K562 (cell line): ENCODE measurements around the gene MED20. TPM values are rescaled to one million over a fixed set of nuclear protein-coding genes. Genes with fewer than 3 reads are reported as not detected.

Source experiments
- CHD7 ChIP-seq: fragments of 200-600 bp; sonication (generic); IDR thresholded peaks from one replicate; pipeline ENCODE4 v1.6.1; 2012; ENCODE audit warnings: mild to moderate bottlenecking, low read depth, low read length, inconsistent platforms
- ESRRA ChIP-seq: fragments of 450-650 bp; IDR thresholded peaks from 2 replicates; pipeline ENCODE4 v1.6.1; 2014; ENCODE audit warnings: low read depth, mild to moderate bottlenecking, moderate library complexity, borderline replicate concordance
- ETV6 ChIP-seq, 3 experiments: fragments of 150-350 bp in 1 of 3; sonication (generic) in 1 of 3; formaldehyde crosslinking in 1 of 3; IDR thresholded peaks; 2 replicates each; pipeline versions ENCODE4 v1.6.1 to v1.8.0; 2014 to 2022; ENCODE audit warnings: borderline replicate concordance in 2 of 3, low read depth in 2 of 3, antibody characterized with exemption in 1 of 3, low read length in 1 of 3, mild to moderate bottlenecking in 1 of 3, missing genetic modification reagents in 1 of 3
- NFE2 ChIP-seq: IDR thresholded peaks from 2 replicates; pipeline ENCODE4 v1.6.1; 2014; ENCODE audit warnings: antibody characterized with exemption, low read depth
- NR2F6 ChIP-seq: fragments of 450-650 bp; formaldehyde crosslinking; IDR thresholded peaks from 2 replicates; pipeline ENCODE4 v1.4.0; 2020; ENCODE audit warnings: mild to moderate bottlenecking
- SAFB ChIP-seq: fragments of 200-400 bp; formaldehyde crosslinking; IDR thresholded peaks from 2 replicates; pipeline ENCODE4 v1.6.1; 2017; ENCODE audit warnings: low read depth, low read length, borderline replicate concordance
- TAF1 ChIP-seq: IDR thresholded peaks from 2 replicates; pipeline ENCODE4 v1.6.1; 2011; ENCODE audit warnings: mild to moderate bottlenecking, low read length, moderate library complexity; ENCODE audit not compliant: insufficient read depth, control insufficient read depth, severe bottlenecking; ENCODE audit errors: extremely low read depth
- TBP ChIP-seq: optimal IDR thresholded peaks from 2 replicates; pipeline ENCODE3; 2011; ENCODE audit warnings: low read depth, low read length, improper control_type of control experiment
- YBX1 ChIP-seq: fragments of 450-650 bp; IDR thresholded peaks from 2 replicates; pipeline ENCODE4 v1.7.1; 2016; ENCODE audit warnings: mild to moderate bottlenecking
- ZNF143 ChIP-seq: sonication (generic); formaldehyde crosslinking; IDR thresholded peaks from 2 replicates; pipeline ENCODE4 v1.9.0; 2022; ENCODE audit warnings: mild to moderate bottlenecking, missing genetic modification reagents
- ZNF511 ChIP-seq: sonication (generic); formaldehyde crosslinking; IDR thresholded peaks from 2 replicates; pipeline ENCODE4 v1.8.0; 2022; ENCODE audit warnings: mild to moderate bottlenecking, missing genetic modification reagents
- ZNF696 ChIP-seq: fragments of 250-450 bp; sonication (Bioruptor Pico); conservative IDR thresholded peaks from 2 replicates; pipeline ENCODE4 v1.4.0; 2020; ENCODE audit warnings: mild to moderate bottlenecking, moderate library complexity
- ZNF778 ChIP-seq: fragments of 450-650 bp; formaldehyde crosslinking; IDR thresholded peaks from 2 replicates; pipeline ENCODE4 v1.4.0; 2020; ENCODE audit warnings: mild to moderate bottlenecking, moderate library complexity
- polyA plus RNA-seq, 8 experiments: library from polyadenylated mRNA; depleted of rRNA in 4 of 8; stranded (reverse) in 5 of 8; unstranded in 3 of 8; fragments of >200 nt; fragmentation: Nextera tagmentation in 2 of 8; fragmentation: Illumina TruSeq in 1 of 8; extraction: Ambion mirVana in 2 of 8; extraction: Trizol in 1 of 8; gene quantifications; 2 replicates each; pipeline versions ENCODE4 v1.2.1 to v1.2.3, GENCODE V29; 2011 to 2014; ENCODE audit warnings: inconsistent platforms in 1 of 8, missing spikeins in 1 of 8
- total RNA-seq, 7 experiments: library from RNA; depleted of rRNA in 6 of 7; stranded (reverse); fragments of >200 nt in 6 of 7; fragmentation: Illumina TruSeq in 2 of 7; extraction: Trizol in 2 of 7; gene quantifications; 2 replicates each; pipeline versions ENCODE4 v1.2.1 to v1.2.3, GENCODE V29; 2011 to 2021; ENCODE audit warnings: low replicate concordance in 1 of 7
- TF ChIP-seq, protein P1 (sequence below): fragments of 450-650 bp; formaldehyde crosslinking; IDR thresholded peaks from 2 replicates; pipeline ENCODE4 v1.4.0; 2020; ENCODE audit warnings: mild to moderate bottlenecking, moderate library complexity

MED20 gene
- total and polyA plus RNA-seq, 9 of the 15 experiments (the other 6 are each of a cell fraction or from before 2014, with no cell fraction given): 27.3 to 80.9 (median 46.0) TPM

DNA sequence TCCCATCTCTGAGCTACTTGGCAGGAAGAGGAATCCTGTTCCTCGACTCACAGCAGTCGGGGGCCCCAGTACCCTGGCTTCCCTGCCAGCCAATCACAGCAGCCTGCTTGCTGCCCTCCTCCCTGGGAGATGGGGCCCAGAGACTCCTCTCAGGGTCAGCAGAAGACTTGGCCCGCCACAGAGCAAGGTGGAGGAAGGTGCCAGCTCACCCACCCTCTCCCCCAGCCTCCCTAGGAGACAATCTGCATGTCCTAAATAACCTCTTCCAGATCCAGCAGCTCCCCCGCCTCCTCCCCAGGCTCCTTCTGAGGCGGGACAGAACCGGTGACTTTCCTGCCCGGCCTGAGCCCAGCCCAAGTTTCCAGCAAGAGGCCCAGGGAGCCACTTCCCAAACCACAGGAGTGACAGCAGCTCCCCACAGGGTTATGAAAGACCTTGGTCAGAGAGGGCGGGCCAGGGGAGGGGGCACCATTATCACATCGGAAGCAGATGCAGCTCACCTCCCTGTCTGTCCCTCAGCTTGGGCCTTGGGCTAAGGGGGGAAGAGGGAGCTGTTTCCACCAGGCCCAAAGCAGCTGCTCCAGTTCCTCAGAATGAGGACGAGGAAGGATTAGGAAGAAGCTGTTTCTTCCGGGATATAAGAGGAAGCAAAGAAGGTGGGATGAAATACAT, 18.4 kb upstream of the MED20 start (continued):
- TF ChIP-seq CHD7 (no peak), NR2F6 (no peak), ZNF511 (0 out of 2 replicates have a peak, but pooled peaks have one; percentile 28), SAFB (no peak), YBX1 (no peak), TAF1 (peak; percentile 30), ZNF778 (CRISPR knock-in tag) (no peak), ZNF696 (no peak), ZNF143 (CRISPR knock-in tag) (no peak), ESRRA (peak; percentile 96; the same call in 1 of the 2 replicates), ETV6 (IDR thresholded peaks at IDR 0.05; ENCODE audit: borderline replicate concordance in 1 of 2, low read depth in 2 of 2, low read length in 1 of 2) (peak; percentile 90 to 99), ETV6 (CRISPR knock-in tag; IDR thresholded peaks at IDR 0.05; ENCODE audit: borderline replicate concordance) (no peak), TBP (peak; percentile 60), NFE2 (peak; percentile 29; the same call in 1 of the 2 replicates)
- TF ChIP-seq, protein P1, sequence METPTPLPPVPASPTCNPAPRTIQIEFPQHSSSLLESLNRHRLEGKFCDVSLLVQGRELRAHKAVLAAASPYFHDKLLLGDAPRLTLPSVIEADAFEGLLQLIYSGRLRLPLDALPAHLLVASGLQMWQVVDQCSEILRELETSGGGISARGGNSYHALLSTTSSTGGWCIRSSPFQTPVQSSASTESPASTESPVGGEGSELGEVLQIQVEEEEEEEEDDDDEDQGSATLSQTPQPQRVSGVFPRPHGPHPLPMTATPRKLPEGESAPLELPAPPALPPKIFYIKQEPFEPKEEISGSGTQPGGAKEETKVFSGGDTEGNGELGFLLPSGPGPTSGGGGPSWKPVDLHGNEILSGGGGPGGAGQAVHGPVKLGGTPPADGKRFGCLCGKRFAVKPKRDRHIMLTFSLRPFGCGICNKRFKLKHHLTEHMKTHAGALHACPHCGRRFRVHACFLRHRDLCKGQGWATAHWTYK (CRISPR knock-in tag): no peak
